Measurements from ENCODE around the gene TSEN2.
"Not testable (repeated sequence)": the region's sequence is repeated elsewhere in the genome, so short reads cannot be mapped to it uniquely, and the experiment has no call there.

TSEN2 gene

DNA sequence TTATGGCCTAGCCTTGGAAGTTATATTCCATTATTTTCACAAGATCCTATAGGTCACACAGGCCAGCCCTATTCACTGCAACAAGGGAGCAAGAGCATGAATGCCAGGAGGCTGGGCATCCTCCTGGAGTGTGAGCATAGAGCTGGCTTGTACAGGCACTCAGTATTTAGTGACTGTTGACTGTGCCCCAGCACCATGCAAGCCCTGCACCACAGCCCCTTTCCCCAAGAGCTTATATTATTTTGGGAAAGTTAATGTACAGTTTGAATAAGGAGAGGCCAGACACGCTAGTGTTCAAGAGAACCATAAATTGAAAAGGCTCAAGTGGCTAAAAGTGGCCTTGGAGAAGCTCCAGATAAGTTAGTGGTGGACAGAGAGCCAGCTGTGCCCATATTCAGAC lies 32.3 kb upstream of the TSEN2 start:
- DNase-seq (ENCODE audit: low read depth in 1 of 2, low spot score in 1 of 2), result no peak

DNA sequence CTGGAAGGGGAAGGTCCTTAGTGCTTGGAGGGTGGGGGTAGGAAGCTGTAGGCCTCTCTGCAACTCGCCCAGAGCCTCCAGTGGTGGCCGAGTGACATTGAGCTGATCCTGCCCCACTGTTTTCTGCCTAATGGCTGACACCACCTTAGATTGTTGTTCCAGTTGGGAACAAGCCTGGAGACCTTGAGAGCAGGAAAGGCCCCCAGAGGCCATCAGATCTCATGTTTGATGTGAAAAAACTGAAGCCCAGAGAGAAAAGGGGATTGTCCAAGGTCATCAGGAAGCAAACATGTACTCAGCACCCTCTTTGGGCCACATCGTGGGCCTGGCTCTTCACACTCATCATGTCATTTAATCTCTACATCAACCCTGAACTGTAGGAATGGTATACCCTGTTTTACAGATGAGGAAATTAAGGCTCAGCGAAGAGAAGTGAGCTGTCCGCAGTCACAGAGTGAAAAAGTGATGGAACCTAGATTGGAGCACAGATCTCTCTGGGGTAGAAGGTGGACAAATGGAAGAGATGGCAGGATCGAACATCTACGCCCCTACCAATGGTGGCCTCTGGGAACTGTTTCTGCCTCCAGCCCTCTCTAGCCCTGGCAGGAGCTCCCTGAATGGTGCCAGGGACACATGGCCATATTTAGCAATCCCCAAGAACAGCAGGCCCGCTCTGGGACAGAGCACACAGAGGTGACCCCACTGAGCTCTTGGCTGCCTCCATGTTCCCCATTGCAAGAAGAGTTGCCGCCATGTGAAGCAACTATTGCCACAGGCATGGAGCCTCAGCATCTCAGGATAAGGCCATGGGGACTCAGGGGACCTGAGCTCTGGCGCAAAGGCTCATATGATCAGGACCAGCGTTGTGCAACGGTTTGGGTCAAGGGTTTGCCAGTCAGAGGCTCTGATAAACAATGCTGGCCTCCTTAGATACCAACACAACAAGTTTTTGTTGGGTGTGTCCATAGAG lies 31.6 kb upstream of the TSEN2 start:
- DNase-seq (ENCODE audit: low read depth in 1 of 2, low spot score in 1 of 2), result no peak

DNA sequence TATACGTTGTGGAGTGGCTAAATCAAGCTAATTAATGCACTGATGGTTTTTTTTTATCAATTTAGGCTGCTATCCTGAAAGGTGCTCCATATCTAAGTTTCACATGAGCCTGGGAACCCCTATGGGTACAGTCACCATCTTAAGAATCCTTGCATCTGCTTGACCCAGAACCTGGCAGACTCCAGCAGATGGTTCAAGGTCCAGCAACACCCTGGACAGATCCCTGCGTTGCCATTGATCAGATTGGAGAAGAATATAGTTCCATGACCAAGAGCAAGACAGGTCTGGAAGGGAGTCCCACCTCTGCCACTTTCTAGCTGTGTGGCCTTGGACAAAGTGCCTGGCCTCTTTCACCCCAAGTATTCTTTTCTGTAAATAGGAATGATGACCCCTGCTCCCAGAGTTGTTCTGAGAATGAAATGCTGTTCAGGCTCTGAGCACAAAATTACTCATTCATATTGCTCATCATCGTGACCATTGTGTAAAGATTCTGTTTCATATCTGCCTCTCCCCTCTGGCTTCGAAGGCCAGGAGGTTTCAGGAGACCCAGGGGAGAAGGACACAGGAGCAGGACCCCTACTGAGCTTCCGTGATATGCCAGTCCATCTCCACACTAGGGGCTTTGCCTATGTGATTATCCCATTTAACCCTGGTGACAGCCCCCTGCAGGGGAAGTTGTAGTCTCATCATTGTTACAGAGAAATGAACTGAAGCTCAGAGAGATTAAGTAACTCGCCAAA lies 30.0 kb upstream of the TSEN2 start:
- no peak for DNase-seq (ENCODE audit: low read depth in 1 of 2, low spot score in 1 of 2)

DNA sequence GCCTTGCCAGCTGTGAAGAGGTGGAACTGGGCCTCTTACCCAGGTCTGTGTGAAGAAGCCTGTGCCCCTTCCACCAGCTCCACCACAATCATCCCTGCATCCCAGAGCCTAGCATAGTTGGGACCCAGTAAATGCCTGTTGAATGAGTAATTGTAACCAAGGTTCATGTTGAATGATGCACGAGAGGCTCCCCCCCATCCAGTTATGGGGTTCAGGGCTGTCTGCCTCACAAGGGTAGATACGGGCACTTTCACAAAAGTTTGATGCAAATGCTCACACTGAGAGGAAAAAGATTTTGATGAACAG lies 29.5 kb upstream of the TSEN2 start:
- DNase-seq (ENCODE audit: low read depth in 1 of 2, low spot score in 1 of 2), result no peak

DNA sequence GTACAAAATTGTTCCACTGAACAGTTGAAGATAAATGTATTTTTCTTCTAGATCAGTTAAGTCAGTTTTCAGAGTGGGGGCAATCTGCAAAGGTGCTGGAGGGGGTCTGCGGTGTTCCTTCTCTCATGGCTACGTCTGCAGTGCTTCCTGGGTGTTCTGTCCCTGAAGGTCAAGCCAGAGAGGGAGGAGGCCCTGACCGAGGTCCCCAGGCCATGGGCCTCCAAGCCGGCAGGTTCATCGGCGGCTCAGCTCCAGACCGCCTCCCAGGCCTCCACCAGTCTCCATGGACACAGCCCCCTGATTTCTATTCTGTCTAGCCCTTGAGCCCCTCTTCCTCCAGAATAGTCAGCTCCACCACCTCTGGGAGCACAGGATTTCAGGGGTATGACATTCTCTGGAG lies 28.5 kb upstream of the TSEN2 start:
- no peak for DNase-seq (ENCODE audit: low read depth in 1 of 2, low spot score in 1 of 2)

DNA sequence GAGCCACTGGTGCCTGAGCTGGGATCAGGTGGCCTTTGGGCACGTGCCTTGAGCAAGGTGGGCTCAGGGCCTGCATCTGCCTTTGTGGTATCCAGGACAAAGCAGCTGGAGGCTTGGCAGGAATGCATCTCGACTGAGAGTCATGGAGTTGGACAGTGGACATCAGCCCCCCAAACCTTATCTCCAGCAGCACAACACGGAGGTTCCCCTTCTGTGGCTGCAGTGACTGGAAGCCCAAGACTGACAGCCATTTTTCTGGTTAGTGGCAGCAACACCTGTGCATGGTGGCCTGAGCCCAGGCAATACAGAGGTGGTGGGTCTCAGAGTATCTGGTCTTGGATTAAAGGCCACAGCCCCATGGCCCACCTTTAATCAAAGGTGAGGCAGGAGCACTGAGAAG lies 27.8 kb upstream of the TSEN2 start:
- no peak for DNase-seq (ENCODE audit: low read depth in 1 of 2, low spot score in 1 of 2)

DNA sequence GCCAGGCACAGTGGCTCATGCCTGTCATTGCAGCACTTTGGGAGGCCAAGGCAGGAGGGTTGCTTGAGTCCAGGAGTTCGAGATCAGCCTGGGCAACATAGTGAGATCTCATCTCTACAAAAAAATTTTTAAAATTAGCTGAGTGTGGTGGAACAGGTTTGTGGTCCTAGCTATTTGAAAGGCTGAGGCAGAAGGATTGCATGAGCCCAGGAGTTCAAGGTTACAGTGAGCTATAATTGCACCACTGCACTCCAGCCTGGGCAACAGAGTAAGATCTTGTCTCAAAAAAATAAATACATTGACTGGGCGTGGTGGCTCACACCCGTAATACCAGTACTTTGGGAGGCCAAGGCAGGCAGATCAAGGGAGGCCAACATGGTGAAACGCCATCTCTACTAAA lies 26.9 kb upstream of the TSEN2 start:
- not testable (repeated sequence) for DNase-seq (ENCODE audit: low read depth in 1 of 2, low spot score in 1 of 2)

DNA sequence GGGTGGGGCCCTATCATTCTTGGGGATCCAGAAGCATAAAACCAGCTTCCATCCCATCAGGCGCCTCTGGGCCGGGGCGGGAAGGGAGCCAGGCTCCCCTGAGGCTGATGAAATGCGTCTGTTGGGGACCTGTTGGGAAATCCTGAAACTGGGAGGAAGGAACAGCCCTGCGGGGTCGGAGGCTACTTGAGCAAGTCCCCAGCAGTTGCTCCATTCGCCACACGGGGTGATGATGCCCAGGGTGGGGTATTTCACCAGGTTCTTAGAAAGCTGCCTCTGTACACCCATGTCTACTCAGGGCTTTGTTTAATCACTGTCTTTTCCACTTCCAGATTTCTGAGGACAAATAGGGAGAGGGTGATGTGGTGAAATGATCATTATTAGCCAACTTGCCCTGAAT lies 25.4 kb upstream of the TSEN2 start:
- DNase-seq (ENCODE audit: low read depth in 1 of 2, low spot score in 1 of 2), result no peak

DNA sequence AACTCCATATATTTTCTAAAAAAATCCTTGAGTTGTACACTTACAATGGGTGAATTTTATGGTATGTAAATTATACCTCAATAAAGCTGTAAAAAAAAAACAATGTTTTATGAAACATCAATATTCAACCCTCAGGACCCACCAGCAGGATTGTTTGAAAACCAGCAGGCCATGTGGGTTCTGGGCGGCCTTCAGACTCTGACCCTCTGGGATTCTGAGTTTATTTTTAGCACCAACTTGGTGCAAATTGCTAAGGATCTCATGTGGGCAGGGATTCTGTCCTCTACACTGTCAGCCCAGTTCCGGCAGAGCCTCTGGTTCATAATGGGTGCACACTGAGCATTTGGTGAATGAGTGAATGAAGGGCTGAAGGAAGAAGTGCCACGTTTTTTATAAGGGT lies 24.2 kb upstream of the TSEN2 start:
- DNase-seq (ENCODE audit: low read depth in 1 of 2, low spot score in 1 of 2), result no peak

DNA sequence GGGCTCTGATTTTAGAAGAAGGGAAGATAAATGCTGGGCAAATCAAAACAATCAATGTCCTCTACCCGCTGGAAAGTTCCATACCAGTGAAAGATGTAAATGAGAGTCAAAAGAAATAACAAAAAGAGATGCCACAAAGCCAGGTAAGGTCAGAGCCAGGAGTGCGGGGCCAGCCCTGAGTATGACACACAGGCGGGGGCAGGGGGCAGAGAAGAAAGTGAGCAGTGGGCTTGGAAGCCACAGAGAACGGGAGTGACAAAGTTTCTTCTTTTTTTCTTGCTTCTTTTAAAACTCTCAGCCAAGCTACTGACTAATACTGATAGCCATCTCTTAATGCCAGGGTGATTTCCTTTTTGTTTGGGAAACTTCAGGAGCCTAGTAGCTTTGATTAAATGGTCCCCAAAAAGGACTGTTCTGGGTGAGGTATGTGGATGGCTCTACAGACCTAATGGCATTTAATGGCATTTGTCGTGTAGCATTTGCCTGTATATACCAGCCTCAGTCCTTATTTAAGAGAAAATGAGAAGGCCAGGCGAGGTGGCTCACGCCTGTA lies 23.1 kb upstream of the TSEN2 start:
- no peak for DNase-seq (ENCODE audit: low read depth in 1 of 2, low spot score in 1 of 2)

DNA sequence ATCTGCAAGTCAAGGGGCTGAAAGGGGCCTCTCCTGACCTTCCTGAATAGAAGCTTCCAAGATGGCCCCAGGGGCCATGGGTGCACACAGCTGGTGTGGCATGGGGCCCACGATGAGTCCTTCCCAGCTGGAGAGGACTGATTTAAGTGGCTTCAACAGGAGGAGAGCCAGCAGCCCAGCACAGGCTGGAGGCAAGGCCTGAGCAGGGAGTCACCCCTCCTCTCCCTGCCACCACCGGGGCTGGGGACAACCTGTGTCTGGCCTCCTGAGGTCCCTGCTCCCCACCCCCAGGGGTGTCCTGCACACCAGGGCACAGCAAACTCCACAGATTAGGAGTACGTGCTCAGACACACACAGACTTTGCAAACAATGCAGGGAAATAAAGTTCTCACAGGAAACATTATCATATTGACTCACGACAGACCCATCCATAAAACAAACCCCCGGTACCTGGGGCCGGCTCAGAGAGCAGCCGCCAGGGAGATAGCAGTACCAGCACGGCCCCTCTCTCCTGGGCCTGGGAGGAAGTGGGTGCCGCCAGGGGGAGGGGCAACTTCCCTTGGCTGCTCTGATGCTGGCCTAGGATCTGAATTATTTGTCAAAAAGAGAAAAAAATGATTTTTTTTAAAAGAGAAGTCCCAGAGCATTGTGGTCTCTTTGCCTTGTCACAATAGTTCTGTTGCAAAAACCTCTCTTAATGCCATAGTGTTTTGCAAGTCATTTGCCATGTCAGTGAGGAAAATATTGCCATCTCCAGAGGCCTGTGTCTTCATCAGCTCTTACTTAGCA lies 21.9 kb upstream of the TSEN2 start:
- no peak for DNase-seq (ENCODE audit: low read depth in 1 of 2, low spot score in 1 of 2)

DNA sequence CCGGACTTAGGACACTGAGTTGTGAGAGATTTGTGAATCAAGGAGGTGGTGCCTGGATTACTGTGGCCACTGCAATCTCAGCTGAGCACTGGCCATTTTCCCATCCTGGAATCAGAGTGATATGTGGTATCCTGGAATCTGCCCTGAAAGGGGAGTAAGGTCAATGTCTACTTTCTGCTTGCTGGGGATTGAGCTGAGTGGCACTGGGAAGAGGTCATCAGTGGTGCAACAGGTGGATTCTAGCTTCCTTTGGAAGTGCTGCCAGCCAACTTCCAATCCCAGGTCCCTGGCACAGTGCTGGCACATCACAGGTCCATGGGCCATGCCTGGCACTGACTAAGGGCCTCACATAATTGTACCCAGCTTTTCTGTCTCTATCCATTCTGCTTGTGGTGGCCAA lies 20.6 kb upstream of the TSEN2 start:
- no peak for DNase-seq (ENCODE audit: low read depth in 1 of 2, low spot score in 1 of 2)

DNA sequence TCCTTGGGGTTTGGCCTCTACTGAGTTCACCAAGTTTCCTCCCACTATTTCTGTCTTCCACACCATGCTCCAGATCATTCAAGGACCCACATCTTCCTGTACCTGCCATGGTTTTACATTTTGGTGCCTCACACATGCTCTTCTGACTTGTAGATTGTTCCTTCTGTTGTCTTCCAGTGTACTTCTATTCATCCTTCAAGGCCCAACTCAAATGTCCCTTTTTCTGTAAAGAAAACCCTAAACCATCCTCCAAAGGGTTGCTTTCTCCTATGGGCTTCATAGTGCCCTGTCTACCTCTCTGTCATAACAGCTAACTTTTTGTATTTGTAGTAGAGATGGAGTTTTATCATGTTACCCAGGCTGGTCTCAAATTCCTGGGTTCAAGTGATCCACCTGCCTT lies 20.1 kb upstream of the TSEN2 start:
- no peak for DNase-seq (ENCODE audit: low read depth in 1 of 2, low spot score in 1 of 2)

DNA sequence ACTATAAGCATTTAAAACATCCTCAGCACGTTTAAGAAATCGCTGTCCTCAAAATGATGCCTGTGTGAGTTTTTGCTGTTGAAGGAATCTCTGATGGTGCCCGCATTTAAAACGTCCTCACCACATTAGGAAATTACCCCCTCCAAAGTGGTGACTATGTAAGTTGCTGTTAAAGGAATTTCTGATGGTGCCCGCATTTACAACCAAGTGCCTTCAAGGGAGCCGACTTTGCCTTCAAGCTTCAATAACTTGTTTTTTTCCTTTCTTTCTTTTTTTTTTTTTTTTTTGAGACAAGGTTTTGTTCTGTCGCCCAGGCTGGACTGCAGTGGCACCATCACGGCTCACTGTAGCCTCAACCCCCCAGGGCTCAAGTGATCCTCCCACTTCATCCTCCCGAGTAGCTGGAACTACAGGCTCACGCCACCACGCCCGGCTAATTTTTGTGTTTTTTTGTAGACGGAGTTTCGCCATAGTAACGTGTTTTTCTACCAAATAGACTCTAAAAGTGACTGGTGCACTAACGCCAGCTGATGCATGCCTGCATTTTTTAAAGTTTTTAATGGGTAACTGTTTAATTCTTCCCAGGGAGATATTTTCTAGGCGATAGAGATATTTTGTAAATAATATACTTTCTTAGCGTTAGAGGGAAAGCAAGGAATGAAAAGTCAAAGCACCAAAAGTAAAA lies 19.0 kb upstream of the TSEN2 start:
- DNase-seq (ENCODE audit: low read depth in 1 of 2, low spot score in 1 of 2), result no peak

DNA sequence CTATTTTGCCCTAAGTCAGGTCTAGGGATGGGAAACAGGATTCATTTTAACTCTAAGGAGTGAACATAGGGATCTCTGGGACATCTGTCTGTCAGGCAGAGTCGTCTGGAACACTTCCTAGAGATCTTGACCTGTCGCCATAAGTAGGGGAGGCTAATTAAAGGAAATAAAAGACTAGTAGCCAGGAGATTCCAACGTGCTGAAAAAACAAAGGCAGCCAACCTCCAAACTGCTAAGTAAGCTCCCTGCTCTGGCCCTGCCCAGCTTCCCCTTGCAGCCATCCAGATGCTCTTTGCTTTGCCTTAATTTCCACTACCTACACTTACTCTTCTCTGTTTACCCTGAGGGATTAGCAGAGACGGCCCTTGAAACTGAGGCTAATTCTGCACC lies 18.4 kb upstream of the TSEN2 start:
- no peak for DNase-seq (ENCODE audit: low read depth in 1 of 2, low spot score in 1 of 2)

DNA sequence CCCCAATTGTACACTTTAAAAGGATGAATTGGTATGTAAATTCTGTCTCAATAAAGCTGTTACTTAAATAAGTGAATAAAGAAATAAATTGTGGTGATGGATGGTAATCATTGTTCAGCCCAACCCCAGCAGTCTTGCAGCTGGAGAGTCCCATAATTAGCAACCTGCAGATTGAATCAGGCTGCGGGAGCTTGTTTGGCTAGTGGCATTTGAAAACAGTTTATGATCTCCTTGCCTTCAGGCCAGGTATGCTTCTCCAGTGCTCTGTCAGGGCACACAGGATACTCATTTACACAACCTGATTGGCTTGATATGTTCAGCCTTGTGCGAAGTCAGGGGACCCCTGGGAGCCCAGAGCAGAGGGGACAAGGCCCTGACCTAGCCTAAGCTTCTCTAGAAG lies 16.5 kb upstream of the TSEN2 start:
- DNase-seq (ENCODE audit: low read depth in 1 of 2, low spot score in 1 of 2), result no peak

DNA sequence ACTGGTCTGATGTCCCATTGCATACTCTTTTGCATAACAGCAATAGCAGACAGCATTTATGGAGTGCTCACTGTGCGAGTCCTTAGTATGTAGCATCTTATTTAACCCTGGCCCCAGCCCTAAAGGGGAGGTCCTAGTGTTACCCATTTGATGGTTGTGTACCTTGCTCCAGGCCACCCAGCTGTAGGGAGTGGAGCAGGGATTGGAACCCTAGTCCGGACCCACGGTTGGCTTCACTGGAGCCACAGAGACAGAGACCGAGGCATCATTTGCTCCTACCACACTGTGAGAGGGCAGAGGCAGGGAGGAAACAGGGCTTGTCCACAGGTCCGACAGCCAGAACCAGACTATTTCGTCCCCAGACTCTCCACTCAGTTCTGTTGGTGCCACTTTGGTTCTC lies 16.0 kb upstream of the TSEN2 start:
- no peak for DNase-seq (ENCODE audit: low read depth in 1 of 2, low spot score in 1 of 2)

DNA sequence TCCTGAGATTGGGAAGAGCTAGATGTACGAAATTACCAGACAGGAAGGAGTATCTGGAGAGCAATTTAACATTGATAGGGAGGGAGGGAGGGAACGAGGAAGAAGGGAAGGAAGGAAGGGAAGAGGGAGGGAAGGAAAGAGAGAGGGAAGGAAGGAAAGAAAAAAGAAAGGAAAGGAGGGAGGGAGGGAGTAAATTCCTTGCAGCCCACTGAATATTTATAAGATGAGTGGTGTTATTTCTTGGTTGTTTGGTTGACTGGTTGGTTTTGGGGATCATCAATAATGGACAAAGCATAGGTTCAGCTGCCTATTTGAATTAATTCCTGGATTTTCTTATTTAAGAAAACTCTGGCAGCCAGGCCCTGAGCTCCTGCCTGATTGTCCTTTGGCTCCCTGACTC lies 15.5 kb upstream of the TSEN2 start:
- no peak for DNase-seq (ENCODE audit: low read depth in 1 of 2, low spot score in 1 of 2)

DNA sequence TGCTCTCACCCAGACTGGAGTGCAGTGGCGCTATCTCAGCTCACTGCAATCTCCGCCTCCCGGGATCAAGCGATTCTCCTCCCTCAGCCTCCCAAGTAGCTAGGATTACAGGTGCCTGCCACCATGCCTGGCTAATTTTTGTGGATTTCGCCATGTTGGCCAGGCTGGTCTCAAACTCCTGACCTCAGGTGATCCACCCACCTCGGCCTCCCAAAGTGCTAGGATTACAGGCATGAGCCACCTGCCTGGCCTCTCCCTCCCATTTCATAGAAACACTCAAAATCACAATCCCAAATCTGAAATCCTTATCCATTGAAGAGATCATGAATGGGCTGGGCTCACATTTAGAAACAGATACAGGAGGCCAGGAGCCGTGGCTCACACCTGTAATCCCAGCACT lies 15.1 kb upstream of the TSEN2 start:
- DNase-seq (ENCODE audit: low read depth in 1 of 2, low spot score in 1 of 2), result not testable (repeated sequence)

DNA sequence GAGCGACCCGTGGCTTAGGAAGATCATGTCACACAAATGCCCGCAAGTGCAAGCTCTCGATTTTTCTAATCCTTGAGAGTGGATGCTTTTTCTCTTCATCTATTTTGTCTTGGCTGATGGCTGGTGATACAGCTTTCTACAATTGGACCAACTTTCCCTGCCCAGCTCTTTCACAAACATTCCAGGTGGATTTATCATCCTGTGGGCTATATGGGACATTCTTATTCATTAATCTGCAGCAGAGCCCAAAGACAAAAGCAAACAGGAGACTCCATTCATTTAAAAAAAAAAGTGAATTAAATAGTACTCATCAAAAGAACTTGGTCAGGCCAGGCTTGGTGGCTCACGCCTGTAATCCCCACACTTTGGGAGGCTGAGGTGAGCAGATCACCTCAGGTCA lies 14.2 kb upstream of the TSEN2 start:
- DNase-seq (ENCODE audit: low read depth in 1 of 2, low spot score in 1 of 2), result no peak

DNA sequence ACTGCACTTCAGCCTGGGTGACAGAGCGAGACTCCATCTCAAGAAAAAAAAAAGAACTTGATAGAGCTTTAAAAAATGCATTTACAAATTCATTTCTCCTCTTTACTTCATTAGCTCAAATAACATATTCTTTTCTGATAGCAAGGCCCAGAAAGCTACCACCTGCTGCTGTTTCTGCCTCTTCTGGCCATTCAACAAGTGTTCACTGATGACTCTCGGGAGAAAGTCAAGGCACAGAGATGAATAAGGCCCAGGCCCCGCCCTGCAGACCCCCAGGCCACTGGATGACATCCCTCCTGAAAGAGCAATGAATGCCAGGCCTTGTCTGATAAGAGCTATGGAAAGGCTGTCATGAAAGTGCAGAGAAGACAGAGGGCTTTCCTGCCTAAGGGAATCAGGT lies 13.6 kb upstream of the TSEN2 start:
- no peak for DNase-seq (ENCODE audit: low read depth in 1 of 2, low spot score in 1 of 2)
